IPS DF 4.7 (cell line): ENCODE data around the gene SMIM10L2A.
"Not testable (repeated sequence)": the region's sequence is repeated elsewhere in the genome, so short reads cannot be mapped to it uniquely, and the experiment has no call there.

Experiments used
- DNase-seq: peaks from one replicate; pipeline ENCODE4 v3.0.0-alpha.2; 2013; ENCODE audit warnings: low spot score; ENCODE audit errors: extremely low read depth

Gene SMIM10L2A

DNA sequence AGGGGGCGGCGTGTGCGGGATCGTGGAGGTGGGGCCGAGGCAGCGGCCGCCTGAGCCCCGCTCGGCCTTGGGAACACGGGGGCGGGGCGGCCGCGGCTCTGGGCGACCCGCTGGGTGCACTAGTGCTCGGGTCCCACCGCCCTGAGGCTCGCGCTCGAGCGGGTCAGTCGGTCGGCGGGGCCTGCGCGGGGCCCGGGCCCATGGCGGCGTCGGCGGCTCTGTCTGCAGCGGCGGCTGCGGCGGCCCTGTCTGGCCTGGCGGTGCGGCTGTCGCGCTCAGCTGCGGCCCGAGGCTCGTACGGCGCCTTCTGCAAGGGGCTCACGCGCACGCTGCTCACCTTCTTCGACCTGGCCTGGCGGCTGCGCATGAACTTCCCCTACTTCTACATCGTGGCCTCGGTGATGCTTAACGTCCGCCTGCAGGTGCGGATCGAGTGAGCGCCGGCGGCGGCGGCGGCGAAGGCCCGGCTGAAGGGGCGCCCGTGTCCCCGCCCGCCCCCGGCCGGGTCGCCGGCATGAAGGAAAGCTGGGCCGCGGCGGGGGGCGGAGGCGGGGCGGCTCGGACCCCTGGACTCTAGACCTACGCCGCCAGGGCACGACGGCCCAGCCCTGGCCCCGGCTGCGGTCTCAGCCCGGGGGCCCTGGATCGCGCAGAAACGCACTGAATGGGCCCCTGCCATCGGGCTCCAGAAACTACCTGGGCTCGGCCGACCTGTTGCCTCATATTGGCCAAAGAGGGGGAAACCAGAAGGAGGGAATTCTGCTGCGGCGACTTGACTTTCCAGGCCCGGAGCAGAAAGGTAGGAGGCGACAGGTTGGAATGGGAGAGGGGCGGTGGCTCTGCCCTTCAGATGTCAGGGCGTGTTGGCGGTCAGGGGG is at the start of gene SMIM10L2A:
SMIM10L2A (plus strand) TSS at position 13 of the 878 bp plus-strand sequence; CDS start at position 201, 188 bp downstream.
- DNase-seq: no peak

DNA sequence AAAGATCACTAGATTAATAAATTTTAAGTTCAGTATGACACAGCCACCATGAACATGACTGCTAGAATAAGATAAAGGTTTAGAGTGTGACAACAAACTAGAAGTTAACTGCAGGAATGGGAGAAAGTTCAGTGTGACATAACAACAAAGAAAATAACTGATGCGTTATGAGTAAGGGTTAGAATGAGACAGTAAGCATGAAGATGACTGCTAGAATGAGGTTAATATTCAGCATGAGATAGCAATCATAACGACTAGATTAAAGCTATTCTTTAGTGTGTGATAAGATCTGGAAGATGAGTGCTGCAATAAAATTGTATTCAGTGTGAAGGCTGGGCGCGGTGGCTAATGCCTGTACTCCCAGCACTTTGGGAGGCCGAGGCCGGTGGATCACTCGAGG is 48.4 kb upstream of the SMIM10L2A start:
- DNase-seq: no peak

GRCh38 chrX:135382260-135382659 is 39.5 kb upstream of the SMIM10L2A start:
- DNase-seq: no peak

DNA sequence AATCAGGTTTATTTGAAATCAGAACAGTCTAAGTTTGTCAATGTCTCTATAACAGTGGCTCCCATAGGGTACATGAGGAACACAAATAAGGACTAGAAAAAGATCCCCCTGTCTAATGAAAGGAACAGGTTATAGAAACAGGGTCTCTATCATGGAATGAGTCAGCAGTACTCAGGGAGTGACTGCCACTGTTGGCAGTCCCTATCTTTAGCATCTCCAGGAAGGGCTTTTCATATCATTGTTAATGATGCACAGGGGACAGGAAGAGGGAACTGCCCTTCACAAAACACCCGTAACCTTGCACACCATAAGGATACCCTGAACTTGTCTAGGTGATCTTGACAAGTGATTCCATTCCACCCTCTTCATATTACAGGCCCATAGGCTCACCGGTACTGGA is 38.5 kb upstream of the SMIM10L2A start:
- no peak for DNase-seq

- no peak for DNase-seq
These were observed 37.4 kb upstream of the SMIM10L2A start for GRCh38 chrX:135384161-135384836.

- no peak for DNase-seq
These were observed 32.9 kb upstream of the SMIM10L2A start for GRCh38 chrX:135388841-135389240.

GRCh38 chrX:135389243-135389642 is 32.5 kb upstream of the SMIM10L2A start:
- no peak for DNase-seq

DNA sequence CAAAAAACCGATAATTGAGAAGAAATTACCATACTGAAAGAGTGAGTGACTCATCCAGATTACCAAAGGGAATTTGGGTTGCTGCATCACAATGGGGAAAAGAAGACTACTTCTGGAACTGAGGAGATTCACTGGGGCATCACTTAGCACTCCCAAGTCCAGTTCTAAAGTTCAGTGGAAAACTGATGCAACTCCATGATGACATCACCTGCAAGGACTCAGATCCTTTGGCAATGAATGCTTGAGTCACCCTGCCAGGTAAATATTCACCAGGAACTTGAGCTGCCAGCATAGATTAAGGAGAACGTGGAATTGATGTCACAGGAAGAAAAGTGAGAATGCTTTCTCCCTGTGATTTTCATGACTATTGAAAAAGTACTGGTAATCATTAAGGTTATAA is 32.0 kb upstream of the SMIM10L2A start:
- DNase-seq: no peak

GRCh38 chrX:135391734-135392133 is 30.0 kb upstream of the SMIM10L2A start:
- no peak for DNase-seq

DNA sequence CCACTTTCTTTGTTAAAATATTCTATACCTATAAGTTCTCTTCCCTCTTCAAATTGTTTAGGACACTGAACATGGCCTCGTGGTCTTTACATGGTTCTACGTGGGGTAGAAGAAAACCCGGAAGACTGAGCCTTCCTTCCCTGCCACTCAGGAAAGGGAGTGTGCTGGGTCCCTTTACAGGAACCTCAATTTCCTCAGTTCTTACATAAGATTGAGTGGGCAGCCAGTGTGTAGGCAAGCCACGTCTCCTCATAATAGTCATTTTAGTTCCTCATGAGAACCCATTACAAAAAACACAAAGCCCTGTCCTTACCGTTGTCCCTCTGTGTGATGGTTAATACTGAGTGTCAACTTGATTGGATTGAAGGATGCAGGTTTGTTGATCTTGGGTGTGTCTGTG is 28.7 kb upstream of the SMIM10L2A start:
- no peak for DNase-seq

GRCh38 chrX:135395064-135395463 is 26.7 kb upstream of the SMIM10L2A start:
- no peak for DNase-seq

DNA sequence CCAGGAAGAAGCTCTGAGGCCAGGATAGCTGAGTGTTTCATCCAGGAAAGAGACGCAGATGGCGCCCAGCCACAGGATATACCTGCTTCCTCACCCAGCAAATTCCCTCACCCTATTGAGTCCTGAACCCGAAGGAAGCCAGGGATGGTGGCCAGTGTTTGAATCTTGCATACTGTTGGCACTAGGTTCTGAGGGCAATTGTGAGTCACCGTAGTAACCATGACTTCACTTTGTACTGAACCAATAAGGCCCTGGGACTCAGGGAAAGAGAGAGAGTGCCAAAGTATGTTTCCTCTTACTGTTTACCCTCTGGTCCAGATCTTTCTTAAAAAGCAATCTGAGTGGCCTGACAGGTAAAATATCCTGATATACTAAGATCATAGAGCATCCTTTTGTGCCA is 25.6 kb upstream of the SMIM10L2A start:
- DNase-seq: no peak

DNA sequence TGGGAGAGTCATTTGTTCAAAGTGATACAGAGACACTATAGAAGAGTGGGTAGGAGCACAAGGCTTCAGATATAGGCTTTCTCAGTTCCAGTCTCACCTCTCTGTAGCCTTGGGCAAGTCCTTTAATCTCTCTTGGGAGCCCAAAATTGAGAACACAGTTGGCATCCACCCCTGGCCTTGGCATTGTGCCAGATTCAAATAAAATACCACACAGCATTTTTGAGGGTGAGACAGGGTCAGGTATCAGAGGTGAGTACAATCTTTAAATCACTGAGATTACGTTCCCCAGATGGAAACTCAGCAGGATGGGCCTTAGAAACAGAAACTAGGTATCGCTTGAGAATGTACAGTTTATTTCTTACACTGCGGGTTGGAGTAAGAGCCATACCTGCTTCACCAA is 25.2 kb upstream of the SMIM10L2A start:
- no peak for DNase-seq

DNA sequence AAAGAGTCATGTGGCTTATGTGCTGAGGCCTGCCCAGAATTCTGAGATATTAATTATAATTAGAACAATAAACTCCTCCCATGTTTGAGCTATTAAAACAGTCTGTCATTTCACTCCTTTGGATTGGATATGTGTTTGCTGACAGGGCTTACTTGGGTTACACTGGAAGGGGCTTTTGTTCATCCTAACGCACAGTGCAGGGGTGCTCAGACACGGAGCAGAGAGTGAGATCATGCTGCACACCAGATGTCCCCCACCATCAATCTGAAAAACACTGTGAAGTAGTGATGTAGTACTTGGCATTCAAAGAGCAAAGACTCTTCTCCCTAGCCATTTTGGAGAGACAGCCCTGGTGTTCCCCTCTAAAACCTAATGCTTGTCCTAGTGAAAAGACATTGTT is 24.1 kb upstream of the SMIM10L2A start:
- DNase-seq: no peak

DNA sequence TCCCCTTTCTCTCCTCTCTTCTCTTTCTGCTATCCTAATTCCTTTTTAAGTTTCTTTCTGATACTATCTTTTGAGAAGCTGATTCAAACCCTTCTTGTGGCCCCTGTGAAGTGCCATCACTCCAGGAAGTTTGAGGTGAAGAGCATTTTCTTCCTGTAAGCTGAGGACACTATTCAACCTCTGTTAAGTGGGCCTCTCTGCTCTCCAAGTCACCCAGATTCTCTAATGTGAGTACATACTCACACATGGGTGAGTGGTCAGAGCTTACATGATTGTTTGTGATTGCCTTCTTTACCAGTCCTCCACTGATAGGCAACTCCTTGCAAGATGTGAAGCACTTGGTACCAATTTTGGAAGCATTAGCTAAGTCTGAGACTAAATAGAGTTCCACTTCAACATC is 18.4 kb upstream of the SMIM10L2A start:
- DNase-seq: no peak

DNA sequence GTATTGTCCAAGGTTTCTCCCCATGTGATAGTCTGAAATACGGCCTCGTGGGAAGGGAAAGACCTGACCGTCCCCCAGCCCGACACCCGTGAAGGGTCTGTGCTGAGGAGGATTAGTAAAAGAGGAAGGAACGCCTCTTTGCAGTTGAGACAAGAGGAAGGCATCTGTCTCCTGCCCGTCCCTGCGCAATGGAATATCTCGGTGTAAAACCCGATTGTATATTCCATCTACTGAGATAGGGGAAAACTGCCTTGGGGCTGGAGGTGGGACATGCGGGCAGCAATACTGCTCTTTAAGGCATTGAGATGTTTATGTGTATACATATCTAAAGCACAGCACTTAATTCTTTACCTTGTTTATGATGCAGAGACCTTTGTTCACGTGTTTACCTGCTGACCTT is 15.3 kb upstream of the SMIM10L2A start:
- not testable (repeated sequence) for DNase-seq

GRCh38 chrX:135408794-135409193 is 12.9 kb upstream of the SMIM10L2A start:
- no peak for DNase-seq

DNA sequence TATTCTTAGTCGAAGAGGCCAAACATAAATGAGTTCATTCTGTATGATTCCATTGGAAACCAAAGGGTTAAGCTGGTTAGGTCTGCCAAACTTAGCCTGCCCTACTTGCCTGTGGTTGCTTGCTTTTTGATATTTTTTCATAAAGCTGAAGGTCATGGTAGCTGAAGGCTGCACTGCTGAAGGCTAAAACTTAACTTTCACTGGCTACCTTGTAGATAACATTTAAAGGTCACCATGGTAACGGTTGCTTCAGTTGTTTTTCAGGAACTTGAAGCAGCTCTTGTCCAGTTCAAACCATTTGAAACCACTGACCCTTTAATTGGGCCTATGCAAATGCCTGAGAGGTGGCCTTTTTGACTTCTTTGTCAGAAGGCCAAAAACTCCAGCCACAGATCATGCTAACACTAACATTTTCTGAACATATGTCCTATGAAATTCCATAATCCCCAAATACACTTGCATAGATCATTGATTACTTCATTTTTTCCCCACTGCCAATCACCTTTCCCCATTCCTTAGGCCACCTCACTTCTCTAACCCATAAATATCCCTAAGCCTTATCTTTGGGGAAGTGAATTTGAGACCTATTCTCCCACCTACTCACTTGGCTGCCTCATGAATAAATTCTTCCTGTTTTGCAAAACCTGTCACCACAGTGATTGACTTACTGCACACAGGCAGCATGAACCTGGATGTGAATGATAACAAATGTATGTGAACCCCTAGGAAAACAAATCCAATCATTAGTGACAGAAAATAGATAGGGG is 10.7 kb upstream of the SMIM10L2A start:
- DNase-seq: no peak

DNA sequence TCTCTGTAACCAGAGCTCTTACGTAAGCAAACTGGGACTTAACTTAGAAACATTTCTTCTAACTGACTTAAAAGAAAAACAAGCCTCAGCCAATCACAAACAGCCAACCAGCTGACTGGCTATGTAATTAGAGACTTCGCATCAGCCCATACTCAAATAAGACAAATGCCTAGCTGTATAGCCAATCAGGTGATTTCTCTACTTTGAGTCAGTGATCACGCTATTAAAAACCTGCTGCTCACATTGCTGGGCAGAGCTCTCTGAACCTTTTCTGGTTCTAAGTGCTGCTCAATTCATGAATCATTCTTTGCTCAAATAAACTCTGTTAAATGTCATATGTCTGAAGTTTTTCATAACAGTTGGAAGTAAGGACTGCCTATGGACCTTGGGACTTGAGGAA is 9.9 kb upstream of the SMIM10L2A start:
- no peak for DNase-seq

- DNase-seq: no peak
These were observed 5.2 kb upstream of the SMIM10L2A start for GRCh38 chrX:135416546-135416945.

DNA sequence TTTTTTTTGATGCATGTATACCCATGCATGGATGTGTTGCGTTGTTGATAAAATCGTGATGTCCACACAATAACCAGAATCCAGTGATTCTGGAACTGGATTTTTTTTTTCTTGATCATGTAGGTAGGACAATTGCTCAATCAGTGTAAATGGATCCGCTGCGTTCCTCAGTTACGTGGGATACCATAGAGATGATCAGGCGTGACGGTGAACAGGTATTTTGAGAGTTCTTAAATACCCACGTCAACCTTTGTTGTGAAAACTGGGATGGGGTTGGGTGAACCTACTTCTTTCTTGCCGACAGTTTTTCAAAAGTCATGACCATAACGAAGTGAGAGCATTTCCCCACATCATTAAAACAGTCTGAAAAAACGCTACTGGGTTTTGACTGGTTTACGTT is 913 bp upstream of the SMIM10L2A start:
- DNase-seq: no peak

DNA sequence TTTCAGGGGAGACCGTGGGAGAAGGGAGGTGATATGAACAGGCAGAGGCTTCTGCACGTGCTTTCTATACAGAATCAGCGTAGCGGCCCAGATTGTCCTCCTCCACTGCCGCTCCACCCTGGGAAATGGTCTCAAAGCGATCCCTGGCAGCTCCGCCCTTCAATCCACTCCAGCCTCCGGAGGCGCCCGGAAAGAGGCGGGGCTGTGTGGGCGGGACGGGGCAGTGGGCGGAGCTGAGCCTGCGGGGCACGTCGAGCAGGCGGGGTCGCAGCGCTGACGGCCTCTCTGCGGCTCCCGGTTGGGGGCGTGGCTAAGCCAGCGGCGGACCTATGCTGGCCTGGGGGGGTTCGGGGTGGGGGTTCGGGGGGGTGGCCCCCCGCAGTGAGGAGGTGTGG is 210 bp upstream of the SMIM10L2A start:
- peak; percentile 14 for DNase-seq
